Caco-2 (cell line): ENCODE data around the gene ECE1. TPM values are rescaled to one million over a fixed set of nuclear protein-coding genes. Genes with fewer than 3 reads are reported as not detected.
A peak's percentile ranks its signal among the peaks of the same experiment; 100 is the strongest.

Source experiments
- BruUV-seq: library from RNA; stranded (reverse); fragments of 400-500 nt; replicated peaks from 2 replicates; lab custom pipeline; 2021; lab: Mats Ljungman, UMichigan
- CTCF ChIA-PET: fragments of 300-600 bp; sonication (Branson Sonifier 250); formaldehyde crosslinking; loops from one replicate; lab custom pipeline; 2022; ENCODE audit warnings: antibody characterized with exemption; lab: Charles Lee
- POLR2A ChIA-PET: fragments of 300-600 bp; sonication (Branson Sonifier 250); formaldehyde crosslinking; loops from one replicate; lab custom pipeline; 2022; ENCODE audit warnings: antibody characterized with exemption; lab: Charles Lee
- DNase-seq, 2 experiments: peaks; one replicate each; pipeline versions ENCODE4 v3.0.0 to v3.0.0-alpha.2; 2020 to 2022
- H3K27me3 ChIP-seq: replicated peaks from 2 replicates; pipeline ENCODE4 v1.6.0; 2011; ENCODE audit warnings: low read length; ENCODE audit not compliant: control insufficient read depth, insufficient read depth
- H3K36me3 ChIP-seq: 2 replicates; pipeline ENCODE4 v1.5.1; 2011; ENCODE audit warnings: low read length; ENCODE audit not compliant: control insufficient read depth, insufficient read depth
- H3K4me1 ChIP-seq: fragments of 250-450 bp; sonication (Bioruptor Pico); 2 replicates; pipeline ENCODE4 v1.5.1; 2020; ENCODE audit warnings: mild to moderate bottlenecking
- H3K4me3 ChIP-seq: 2 replicates; pipeline ENCODE4 v1.5.1; 2011; ENCODE audit warnings: low read depth, mild to moderate bottlenecking, control low read depth, low read length
- H3K9me3 ChIP-seq: fragments of 250-450 bp; sonication (Bioruptor Pico); 2 replicates; pipeline ENCODE4 v1.5.1; 2020; ENCODE audit warnings: mild to moderate bottlenecking, moderate library complexity
- H3K27ac Mint-ChIP-seq: one replicate; pipeline ENCODE4 v1.8.0; 2022; ENCODE audit warnings: mixed read lengths; ENCODE audit not compliant: unreplicated experiment
- H3K27me3 Mint-ChIP-seq: one replicate; pipeline ENCODE4 v1.8.0; 2022; ENCODE audit warnings: mixed read lengths; ENCODE audit not compliant: insufficient read depth, unreplicated experiment
- H3K36me3 Mint-ChIP-seq: one replicate; pipeline ENCODE4 v1.8.0; 2022; ENCODE audit warnings: mild to moderate bottlenecking, mixed read lengths; ENCODE audit not compliant: insufficient read depth, unreplicated experiment
- H3K4me1 Mint-ChIP-seq: one replicate; pipeline ENCODE4 v1.8.0; 2022; ENCODE audit warnings: low read depth, mixed read lengths; ENCODE audit not compliant: unreplicated experiment
- H3K4me3 Mint-ChIP-seq: one replicate; pipeline ENCODE4 v1.8.0; 2022; ENCODE audit warnings: mild to moderate bottlenecking, moderate library complexity, mixed read lengths; ENCODE audit not compliant: unreplicated experiment
- H3K9me3 Mint-ChIP-seq: one replicate; pipeline ENCODE4 v1.8.0; 2022; ENCODE audit warnings: mixed read lengths; ENCODE audit not compliant: unreplicated experiment
- intact Hi-C: fragments of 100-400 bp; cut with micrococcal nuclease; formaldehyde crosslinking; loops from one replicate; pipeline ENCODE4 v1.10.0; 2022; ENCODE audit not compliant: unreplicated experiment
- total RNA-seq: library from RNA; stranded (reverse); gene quantifications from 2 replicates; pipeline ENCODE4 v1.2.3, GENCODE V29; 2022
- TF ChIP-seq, protein P1 (sequence below), 2 experiments: fragments of 200-600 bp in 1 of 2; IDR thresholded peaks; 1 replicate in 1 of 2; 2 replicates in 1 of 2; pipeline versions ENCODE4 v1.5.1 to v1.8.0; 2011 to 2022; ENCODE audit warnings: antibody characterized with exemption in 1 of 2, control low read depth in 1 of 2, inconsistent platforms in 1 of 2, low read depth in 1 of 2, low read length in 1 of 2, mild to moderate bottlenecking in 1 of 2, moderate library complexity in 1 of 2; ENCODE audit not compliant: insufficient read depth in 1 of 2, severe bottlenecking in 1 of 2, unreplicated experiment in 1 of 2

ECE1 gene
- total RNA-seq, 1 experiment from 2014 or later, result 50.2 TPM

GRCh38 chr1:21271550-21271949, 18.7 kb downstream of the ECE1 start:
- Mint-ChIP-seq H3K27ac (no peak overlapping the region), H3K27me3 (no peaks in the 10 kb centered on the region), H3K9me3 (no peaks in the 10 kb centered on the region), H3K4me1 (no peaks in the 10 kb centered on the region), H3K36me3 (peaks cover 11% of the 10 kb centered on the region), H3K4me3 (no peak overlapping the region)
- TF ChIP-seq, protein P1, sequence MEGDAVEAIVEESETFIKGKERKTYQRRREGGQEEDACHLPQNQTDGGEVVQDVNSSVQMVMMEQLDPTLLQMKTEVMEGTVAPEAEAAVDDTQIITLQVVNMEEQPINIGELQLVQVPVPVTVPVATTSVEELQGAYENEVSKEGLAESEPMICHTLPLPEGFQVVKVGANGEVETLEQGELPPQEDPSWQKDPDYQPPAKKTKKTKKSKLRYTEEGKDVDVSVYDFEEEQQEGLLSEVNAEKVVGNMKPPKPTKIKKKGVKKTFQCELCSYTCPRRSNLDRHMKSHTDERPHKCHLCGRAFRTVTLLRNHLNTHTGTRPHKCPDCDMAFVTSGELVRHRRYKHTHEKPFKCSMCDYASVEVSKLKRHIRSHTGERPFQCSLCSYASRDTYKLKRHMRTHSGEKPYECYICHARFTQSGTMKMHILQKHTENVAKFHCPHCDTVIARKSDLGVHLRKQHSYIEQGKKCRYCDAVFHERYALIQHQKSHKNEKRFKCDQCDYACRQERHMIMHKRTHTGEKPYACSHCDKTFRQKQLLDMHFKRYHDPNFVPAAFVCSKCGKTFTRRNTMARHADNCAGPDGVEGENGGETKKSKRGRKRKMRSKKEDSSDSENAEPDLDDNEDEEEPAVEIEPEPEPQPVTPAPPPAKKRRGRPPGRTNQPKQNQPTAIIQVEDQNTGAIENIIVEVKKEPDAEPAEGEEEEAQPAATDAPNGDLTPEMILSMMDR (IDR thresholded peaks at IDR 0.05; ENCODE audit: insufficient read depth in 1 of 2, low read depth in 1 of 2, low read length in 1 of 2, severe bottlenecking in 1 of 2, unreplicated experiment in 1 of 2), result no peak
- no TSS peak for BruUV-seq
- Histone ChIP-seq H3K27me3 (no peaks in the 10 kb centered on the region), H3K36me3 (no peaks in the 10 kb centered on the region; the same call in none of the 2 replicates), H3K9me3 (no peaks in the 10 kb centered on the region), H3K4me3 (no peak overlapping the region), H3K4me1 (peaks cover 18% of the 10 kb centered on the region)
- ChIA-PET POLR2A (no interaction called here), CTCF (interaction anchor here (0.6 to 3.2 kb wide), 10 partner anchors 16 to 98 kb away, joined by 3 to 36 read pairs (median 5); no protein-coding TSS in a partner anchor)
- peak; percentile 47 to 72 for DNase-seq
- intact Hi-C loops, result no loop called here

- H3K9me3 ChIP-seq, result no peaks in the 10 kb centered on the region
- H3K4me1 Mint-ChIP-seq, result no peaks in the 10 kb centered on the region
- H3K36me3 ChIP-seq, result no peaks in the 10 kb centered on the region; the same call in none of the 2 replicates
- TF ChIP-seq, protein P1 (IDR thresholded peaks at IDR 0.05; ENCODE audit: insufficient read depth in 1 of 2, low read depth in 1 of 2, low read length in 1 of 2, severe bottlenecking in 1 of 2, unreplicated experiment in 1 of 2), result peak; percentile 66 to 71
- POLR2A ChIA-PET, result no interaction called here
- H3K27ac Mint-ChIP-seq, result no peak overlapping the region
- no peak overlapping the region for H3K4me3 ChIP-seq
- H3K27me3 ChIP-seq, result no peaks in the 10 kb centered on the region
- no peaks in the 10 kb centered on the region for H3K9me3 Mint-ChIP-seq
- H3K27me3 Mint-ChIP-seq, result no peaks in the 10 kb centered on the region
- CTCF ChIA-PET, result interaction anchor here (0.5 to 3.2 kb wide), 20 partner anchors 8 to 289 kb away, joined by 3 to 36 read pairs (median 5); no protein-coding TSS in a partner anchor
- H3K4me1 ChIP-seq, result peaks cover 31% of the 10 kb centered on the region
- H3K4me3 Mint-ChIP-seq, result no peak overlapping the region
- no TSS peak for BruUV-seq
- H3K36me3 Mint-ChIP-seq, result peaks cover 11% of the 10 kb centered on the region
- intact Hi-C loops, result loop anchor here (1.0 kb wide), 1 partner anchor 15 kb away; no protein-coding TSS in a partner anchor
- peak; percentile 75 to 79 for DNase-seq
Observed at GRCh38 chr1:21270086-21270689, 20.1 kb downstream of the ECE1 start.

GRCh38 chr1:21269461-21270085, 20.7 kb downstream of the ECE1 start:
- Histone ChIP-seq H3K9me3 (no peaks in the 10 kb centered on the region), H3K36me3 (no peaks in the 10 kb centered on the region; the same call in none of the 2 replicates), H3K4me3 (no peak overlapping the region), H3K27me3 (no peaks in the 10 kb centered on the region), H3K4me1 (peaks cover 37% of the 10 kb centered on the region)
- H3K27me3 Mint-ChIP-seq, result no peaks in the 10 kb centered on the region
- POLR2A ChIA-PET, result no interaction called here
- peaks cover 8% of the 10 kb centered on the region for H3K36me3 Mint-ChIP-seq
- H3K27ac Mint-ChIP-seq, result no peak overlapping the region
- intact Hi-C loops, result loop anchor here (1.0 kb wide), 1 partner anchor 14 kb away; no protein-coding TSS in a partner anchor
- CTCF ChIA-PET, result interaction anchor here (1.0 to 3.2 kb wide), 9 partner anchors 8 to 99 kb away, joined by 5 to 36 read pairs (median 7); no protein-coding TSS in a partner anchor
- H3K9me3 Mint-ChIP-seq, result no peaks in the 10 kb centered on the region
- no TSS peak for BruUV-seq
- H3K4me1 Mint-ChIP-seq, result peaks cover 6% of the 10 kb centered on the region
- DNase-seq, result no peak
- TF ChIP-seq, protein P1 (IDR thresholded peaks at IDR 0.05; ENCODE audit: insufficient read depth in 1 of 2, low read depth in 1 of 2, low read length in 1 of 2, severe bottlenecking in 1 of 2, unreplicated experiment in 1 of 2), result no peak
- no peak overlapping the region for H3K4me3 Mint-ChIP-seq
